ENCODE results near the gene NAXD.

GRCh38 chr13:110633776-110634175, 18.4 kb downstream of the NAXD start:
- TF ChIP-seq CTCF (IDR thresholded peaks at IDR 0.05) (no peak), POLR2A (IDR thresholded peaks at IDR 0.05) (no peak)

Data from esophagus squamous epithelium (tissue), 4 donors.